ENCODE results near the gene LMAN1L.

Gene LMAN1L

DNA sequence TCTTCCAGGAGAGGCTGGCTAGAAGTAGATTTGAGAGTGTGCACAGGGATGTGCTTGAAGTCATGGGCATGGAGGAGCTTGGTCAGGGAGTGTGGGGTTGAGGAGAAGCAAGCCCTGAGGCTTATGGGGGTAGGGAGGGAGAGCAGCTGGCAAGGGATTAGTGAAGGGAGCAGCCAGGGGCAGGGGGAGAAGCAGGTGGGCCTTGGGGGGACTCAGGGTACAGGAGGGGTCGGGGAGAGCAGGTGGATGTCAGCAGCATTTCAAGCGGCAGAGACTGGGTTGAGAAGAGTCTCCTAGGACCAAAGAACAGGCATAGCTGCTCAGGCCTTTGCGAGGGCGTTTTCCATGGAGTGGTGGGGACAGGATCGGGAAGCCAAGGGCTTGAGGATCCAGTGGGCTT, 3.4 kb upstream of the LMAN1L start:
- no peak overlapping the region for H3K4me3 Mint-ChIP-seq
- H3K36me3 Mint-ChIP-seq (ENCODE audit: low read depth) = peaks cover 9% of the 10 kb centered on the region
- peaks cover 15% of the 10 kb centered on the region for H3K4me1 Mint-ChIP-seq (ENCODE audit: low read depth)
- H3K27ac Mint-ChIP-seq = peak overlapping the region; percentile 72
- peaks cover 7% of the 10 kb centered on the region for H3K27me3 Mint-ChIP-seq (ENCODE audit: low read depth)
- H3K9me3 Mint-ChIP-seq = no peaks in the 10 kb centered on the region

DNA sequence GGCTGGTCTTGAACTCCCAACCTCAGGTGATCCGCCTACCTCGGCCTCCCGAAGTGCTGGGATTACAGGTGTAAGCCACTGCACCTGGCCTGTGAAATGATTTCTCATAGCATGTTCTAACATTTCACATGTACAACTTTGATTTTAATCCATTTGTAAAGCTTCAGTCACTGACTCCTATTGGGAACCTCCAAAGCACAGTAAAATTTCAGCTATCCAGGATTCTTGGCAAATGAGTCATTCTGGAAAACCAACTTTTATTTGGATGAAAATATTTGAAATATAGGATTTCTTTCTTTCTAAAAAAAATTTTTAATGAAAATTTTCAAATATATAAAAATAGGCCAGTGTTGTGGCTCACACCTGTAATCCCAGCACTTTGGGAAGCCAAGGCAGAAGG, 2.7 kb upstream of the LMAN1L start:
- Mint-ChIP-seq H3K27me3 (ENCODE audit: low read depth) (peaks cover 7% of the 10 kb centered on the region), H3K4me1 (ENCODE audit: low read depth) (peaks cover 13% of the 10 kb centered on the region), H3K9me3 (no peaks in the 10 kb centered on the region), H3K27ac (no peak overlapping the region), H3K36me3 (ENCODE audit: low read depth) (peaks cover 5% of the 10 kb centered on the region), H3K4me3 (no peak overlapping the region)

- H3K9me3 Mint-ChIP-seq = no peaks in the 10 kb centered on the region
- H3K27ac Mint-ChIP-seq = no peak overlapping the region
- no peaks in the 10 kb centered on the region for H3K36me3 Mint-ChIP-seq (ENCODE audit: low read depth)
- H3K27me3 Mint-ChIP-seq (ENCODE audit: low read depth) = no peaks in the 10 kb centered on the region
- H3K4me3 Mint-ChIP-seq = no peak overlapping the region
- H3K4me1 Mint-ChIP-seq (ENCODE audit: low read depth) = peaks cover 16% of the 10 kb centered on the region
These were observed 2.7 kb downstream of the LMAN1L start for GRCh38 chr15:74815121-74815934.

GRCh38 chr15:74815961-74816360, 3.3 kb downstream of the LMAN1L start:
- Mint-ChIP-seq H3K27ac (no peak overlapping the region), H3K36me3 (ENCODE audit: low read depth) (no peaks in the 10 kb centered on the region), H3K9me3 (no peaks in the 10 kb centered on the region), H3K4me1 (ENCODE audit: low read depth) (peaks cover 16% of the 10 kb centered on the region), H3K27me3 (ENCODE audit: low read depth) (no peaks in the 10 kb centered on the region), H3K4me3 (no peak overlapping the region)

- H3K4me3 Mint-ChIP-seq = no peak overlapping the region
These were observed 4.2 kb downstream of the LMAN1L start for GRCh38 chr15:74816624-74817369.

GRCh38 chr15:74817370-74817737, 4.7 kb downstream of the LMAN1L start:
- Mint-ChIP-seq H3K36me3 (ENCODE audit: low read depth) (no peaks in the 10 kb centered on the region), H3K4me1 (ENCODE audit: low read depth) (peaks cover 16% of the 10 kb centered on the region), H3K27ac (no peak overlapping the region), H3K27me3 (ENCODE audit: low read depth) (no peaks in the 10 kb centered on the region), H3K9me3 (no peaks in the 10 kb centered on the region), H3K4me3 (no peak overlapping the region)

More at GRCh38 chr15:74816624-74817369, 4.2 kb downstream of the LMAN1L start:
- Mint-ChIP-seq H3K36me3 (ENCODE audit: low read depth) (no peaks in the 10 kb centered on the region), H3K9me3 (no peaks in the 10 kb centered on the region), H3K27me3 (ENCODE audit: low read depth) (no peaks in the 10 kb centered on the region), H3K27ac (no peak overlapping the region), H3K4me1 (ENCODE audit: low read depth) (peaks cover 16% of the 10 kb centered on the region)

DNA sequence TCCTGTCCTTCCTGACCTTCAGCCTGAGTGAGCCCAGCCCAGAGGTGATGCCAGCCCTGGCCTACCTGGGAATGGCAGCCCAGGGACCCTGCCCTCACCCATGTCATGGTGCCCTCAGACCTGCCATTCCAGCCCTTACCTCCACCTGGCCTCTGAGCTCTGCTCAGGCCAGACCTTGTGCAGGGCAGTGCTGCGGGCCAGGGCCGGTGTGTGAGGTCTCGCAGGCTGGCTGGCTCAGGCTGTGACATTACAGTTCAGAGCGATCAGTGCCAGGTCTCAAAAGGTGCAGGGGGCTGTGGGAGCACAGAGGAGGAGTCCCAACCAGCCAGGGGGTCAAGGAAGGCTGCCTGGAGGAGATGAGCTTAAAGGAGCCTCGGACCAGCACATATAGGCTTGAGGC, 7.4 kb downstream of the LMAN1L start:
- Mint-ChIP-seq H3K4me1 (ENCODE audit: low read depth) (peaks cover 14% of the 10 kb centered on the region), H3K36me3 (ENCODE audit: low read depth) (no peaks in the 10 kb centered on the region), H3K27me3 (ENCODE audit: low read depth) (peaks cover 5% of the 10 kb centered on the region), H3K9me3 (no peaks in the 10 kb centered on the region), H3K27ac (no peak overlapping the region), H3K4me3 (no peak overlapping the region)

GRCh38 chr15:74821091-74821789, 8.6 kb downstream of the LMAN1L start:
- no peak overlapping the region for H3K27ac Mint-ChIP-seq
- no peaks in the 10 kb centered on the region for H3K36me3 Mint-ChIP-seq (ENCODE audit: low read depth)
- H3K4me3 Mint-ChIP-seq = no peak overlapping the region
- peaks cover 10% of the 10 kb centered on the region for H3K27me3 Mint-ChIP-seq (ENCODE audit: low read depth)
- no peaks in the 10 kb centered on the region for H3K9me3 Mint-ChIP-seq
- peaks cover 10% of the 10 kb centered on the region for H3K4me1 Mint-ChIP-seq (ENCODE audit: low read depth)

GRCh38 chr15:74821790-74822158, 9.1 kb downstream of the LMAN1L start:
- H3K27me3 Mint-ChIP-seq (ENCODE audit: low read depth) = peaks cover 14% of the 10 kb centered on the region
- no peak overlapping the region for H3K27ac Mint-ChIP-seq
- peaks cover 10% of the 10 kb centered on the region for H3K4me1 Mint-ChIP-seq (ENCODE audit: low read depth)
- no peak overlapping the region for H3K4me3 Mint-ChIP-seq
- H3K36me3 Mint-ChIP-seq (ENCODE audit: low read depth) = no peaks in the 10 kb centered on the region
- H3K9me3 Mint-ChIP-seq = no peaks in the 10 kb centered on the region

GRCh38 chr15:74822233-74822632, 9.6 kb downstream of the LMAN1L start:
- Mint-ChIP-seq H3K27ac (no peak overlapping the region), H3K27me3 (ENCODE audit: low read depth) (peaks cover 18% of the 10 kb centered on the region), H3K4me1 (ENCODE audit: low read depth) (peaks cover 10% of the 10 kb centered on the region), H3K9me3 (no peaks in the 10 kb centered on the region), H3K36me3 (ENCODE audit: low read depth) (no peaks in the 10 kb centered on the region), H3K4me3 (no peak overlapping the region)

- H3K4me3 Mint-ChIP-seq = no peak overlapping the region
- peaks cover 27% of the 10 kb centered on the region for H3K27me3 Mint-ChIP-seq (ENCODE audit: low read depth)
- peaks cover 10% of the 10 kb centered on the region for H3K4me1 Mint-ChIP-seq (ENCODE audit: low read depth)
- no peak overlapping the region for H3K27ac Mint-ChIP-seq
- no peaks in the 10 kb centered on the region for H3K36me3 Mint-ChIP-seq (ENCODE audit: low read depth)
- H3K9me3 Mint-ChIP-seq = no peaks in the 10 kb centered on the region
These were observed 10.7 kb downstream of the LMAN1L start for GRCh38 chr15:74823324-74823723.

GRCh38 chr15:74824976-74825375, 12.3 kb downstream of the LMAN1L start:
- no peaks in the 10 kb centered on the region for H3K36me3 Mint-ChIP-seq (ENCODE audit: low read depth)
- no peak overlapping the region for H3K4me3 Mint-ChIP-seq
- H3K9me3 Mint-ChIP-seq = no peaks in the 10 kb centered on the region
- H3K27me3 Mint-ChIP-seq (ENCODE audit: low read depth) = peaks cover 27% of the 10 kb centered on the region
- no peaks in the 10 kb centered on the region for H3K4me1 Mint-ChIP-seq (ENCODE audit: low read depth)
- H3K27ac Mint-ChIP-seq = no peak overlapping the region

- no peak overlapping the region for H3K4me3 Mint-ChIP-seq
- H3K4me1 Mint-ChIP-seq (ENCODE audit: low read depth) = no peaks in the 10 kb centered on the region
- H3K27ac Mint-ChIP-seq = no peak overlapping the region
- no peaks in the 10 kb centered on the region for H3K9me3 Mint-ChIP-seq
- no peaks in the 10 kb centered on the region for H3K36me3 Mint-ChIP-seq (ENCODE audit: low read depth)
- H3K27me3 Mint-ChIP-seq (ENCODE audit: low read depth) = peaks cover 27% of the 10 kb centered on the region
These were observed 13.2 kb downstream of the LMAN1L start for GRCh38 chr15:74825866-74826265.

DNA sequence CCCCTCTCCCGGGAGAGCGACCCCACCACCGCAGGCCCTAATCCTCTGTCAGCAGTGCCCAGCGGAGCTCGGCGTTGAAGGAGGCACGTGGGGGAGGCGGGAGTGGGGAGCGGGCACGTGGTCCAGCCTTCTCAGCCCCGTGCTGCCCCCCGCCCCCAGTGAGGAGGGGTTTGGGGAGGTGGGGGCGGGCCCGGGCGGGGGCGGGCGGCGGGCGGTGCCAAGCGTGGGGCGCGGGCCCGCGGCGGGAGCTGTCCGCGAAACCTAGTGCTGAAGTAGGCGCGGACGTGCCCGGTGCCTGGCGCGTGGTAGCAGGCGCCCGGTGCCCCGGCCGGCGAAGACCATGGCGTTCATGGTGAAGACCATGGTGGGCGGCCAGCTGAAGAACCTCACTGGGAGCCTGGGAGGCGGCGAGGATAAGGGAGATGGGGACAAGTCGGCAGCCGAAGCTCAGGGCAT, 13.8 kb downstream of the LMAN1L start, which contains the start of gene CPLX3:
Gene CPLX3 (plus strand): TSS at position 264 of the 456 bp plus-strand sequence. CDS start 77 bp downstream, at position 341.
- Mint-ChIP-seq H3K36me3 (ENCODE audit: low read depth) (no peaks in the 10 kb centered on the region), H3K27me3 (ENCODE audit: low read depth) (peaks cover 27% of the 10 kb centered on the region), H3K9me3 (no peaks in the 10 kb centered on the region), H3K27ac (no peak within 1 kb of the TSS), H3K4me3 (peak within 1 kb of the TSS; percentile 21), H3K4me1 (ENCODE audit: low read depth) (no peaks in the 10 kb centered on the region)

Data from T-helper 1 cell treated with Interleukin-12 subunit alpha and Interleukin-12 subunit beta and Interleukin-4 antibody, amounts not matched to agents 30 μg/mL and 1 μg/mL, for 36 hours (primary cell).